Large intestine (tissue), 3 donors: ENCODE data around the gene RBM39. TPM values are rescaled to one million over a fixed set of nuclear protein-coding genes. Genes with fewer than 3 reads are reported as not detected.
A peak's percentile ranks its signal among the peaks of the same experiment; 100 is the strongest.

Source experiments
- DNase-seq, 2 donors: peaks; one replicate each; pipeline versions ENCODE4 v3.0.0 to v3.0.0-alpha.2; 2013
- H3K27ac ChIP-seq: one replicate; pipeline ENCODE4 v1.5.1; 2013; ENCODE audit warnings: low read length
- H3K27me3 ChIP-seq: 2 replicates; pipeline ENCODE4 v1.6.1; 2013; ENCODE audit warnings: low read length; ENCODE audit not compliant: control insufficient read depth, insufficient read depth
- H3K36me3 ChIP-seq: 2 replicates; pipeline ENCODE4 v1.6.1; 2013; ENCODE audit warnings: low read length; ENCODE audit not compliant: control insufficient read depth, insufficient read depth
- H3K4me1 ChIP-seq: one replicate; pipeline ENCODE4 v1.6.1; 2013; ENCODE audit warnings: low read length; ENCODE audit not compliant: control insufficient read depth, insufficient read depth
- H3K4me3 ChIP-seq: one replicate; pipeline ENCODE4 v1.5.1; 2013; ENCODE audit warnings: low read length
- H3K9me3 ChIP-seq: one replicate; pipeline ENCODE4 v1.6.1; 2013; ENCODE audit warnings: mild to moderate bottlenecking, low read depth, low read length, moderate library complexity; ENCODE audit not compliant: control insufficient read depth
- WGBS: methylation state at CpG from one replicate; pipeline ENCODE4 v1.1.5; 2013; ENCODE audit warnings: low lambda C conversion rate; ENCODE audit not compliant: insufficient coverage; 5-methylcytosine and 5-hydroxymethylcytosine counted together
- polyA plus RNA-seq: library from polyadenylated mRNA; unstranded; fragments of 120-200 nt; gene quantifications from one replicate; pipeline ENCODE4 v1.2.1, GENCODE V29; 2013

The RBM39 gene
- polyA plus RNA-seq, 1 donor: 429 TPM

DNA sequence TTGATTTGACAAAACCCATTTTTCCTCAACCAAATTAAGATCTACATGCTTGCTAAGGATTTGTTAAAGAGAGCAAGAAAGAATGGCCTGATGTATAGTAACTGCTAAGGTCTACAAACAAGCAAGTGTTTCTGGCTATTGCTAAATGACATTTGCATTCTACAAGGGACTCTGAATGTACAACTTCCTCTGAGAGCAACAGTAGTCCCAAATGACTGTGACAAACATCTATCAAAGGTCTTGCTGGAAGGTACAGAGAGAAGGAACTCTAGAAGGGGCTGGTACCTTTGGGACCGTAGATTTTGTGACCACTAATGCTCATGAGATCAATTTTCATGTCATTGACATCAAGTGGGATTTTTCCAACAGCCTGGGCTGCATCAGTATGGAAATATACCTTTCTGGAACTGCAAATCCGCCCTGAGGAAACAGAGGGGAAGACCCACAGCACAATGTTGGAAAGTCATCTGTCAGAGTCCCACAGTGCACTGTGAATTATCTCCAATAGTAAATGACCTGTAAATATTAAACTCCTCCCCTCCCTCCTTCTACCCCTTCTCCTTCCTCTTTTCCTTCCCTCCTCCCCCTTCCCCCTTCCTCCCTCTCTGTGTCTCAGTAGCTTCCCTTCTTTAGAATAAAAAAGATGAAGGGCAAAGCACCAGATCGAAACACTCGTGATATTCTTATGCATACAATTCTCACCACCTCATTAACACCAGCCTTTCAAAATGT lies 61.4 kb downstream of the RBM39 start:
- Histone ChIP-seq H3K36me3 (peaks cover 25% of the 10 kb centered on the region), H3K27me3 (no peaks in the 10 kb centered on the region), H3K4me3 (no peak overlapping the region), H3K27ac (no peak overlapping the region), H3K4me1 (no peaks in the 10 kb centered on the region), H3K9me3 (no peaks in the 10 kb centered on the region)
- WGBS: no CpG with 5 or more reads among the region's 4 CpGs
- no peak for DNase-seq

GRCh38 chr20:35674921-35675320 lies 67.1 kb downstream of the RBM39 start:
- peaks cover 47% of the 10 kb centered on the region for H3K36me3 ChIP-seq
- DNase-seq: no peak
- 99% methylated on average over 8 of the region's 8 CpGs for WGBS
- H3K4me1 ChIP-seq: no peaks in the 10 kb centered on the region
- H3K27me3 ChIP-seq: no peaks in the 10 kb centered on the region
- no peaks in the 10 kb centered on the region for H3K9me3 ChIP-seq
- H3K4me3 ChIP-seq: no peak overlapping the region
- no peak overlapping the region for H3K27ac ChIP-seq

DNA sequence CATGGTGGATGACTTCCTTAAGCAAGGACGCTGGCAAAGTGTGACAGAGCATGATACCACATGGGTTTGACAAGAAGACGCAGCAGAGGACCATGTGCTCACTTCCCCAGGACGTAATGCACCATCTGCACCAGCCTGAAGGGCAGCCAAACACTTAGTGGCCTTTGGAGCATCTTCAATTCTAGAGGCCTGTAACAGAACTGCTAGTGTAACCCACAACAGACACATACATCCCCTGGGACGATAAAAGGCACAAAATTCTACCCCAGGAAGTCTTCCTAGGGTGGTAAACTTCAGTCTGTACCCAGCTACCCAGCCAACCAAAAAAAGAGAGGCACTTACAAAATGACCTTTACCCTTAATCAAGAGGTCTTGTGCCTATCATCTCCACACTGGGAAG lies 68.2 kb downstream of the RBM39 start:
- WGBS: no CpG with 5 or more reads among the region's 4 CpGs
- H3K27ac ChIP-seq: no peak overlapping the region
- no peak for DNase-seq
- peaks cover 54% of the 10 kb centered on the region for H3K36me3 ChIP-seq
- no peaks in the 10 kb centered on the region for H3K4me1 ChIP-seq
- H3K27me3 ChIP-seq: no peaks in the 10 kb centered on the region
- no peak overlapping the region for H3K4me3 ChIP-seq
- H3K9me3 ChIP-seq: no peaks in the 10 kb centered on the region

- Histone ChIP-seq H3K27me3 (no peaks in the 10 kb centered on the region), H3K4me1 (no peaks in the 10 kb centered on the region), H3K36me3 (peaks cover 50% of the 10 kb centered on the region), H3K4me3 (no peak overlapping the region), H3K27ac (no peak overlapping the region), H3K9me3 (peaks cover under 1% of the 10 kb centered on the region)
- DNase-seq: no peak
- WGBS: no CpG with 5 or more reads among the region's 1 CpG
Observed at GRCh38 chr20:35669681-35670080, 72.4 kb downstream of the RBM39 start.

DNA sequence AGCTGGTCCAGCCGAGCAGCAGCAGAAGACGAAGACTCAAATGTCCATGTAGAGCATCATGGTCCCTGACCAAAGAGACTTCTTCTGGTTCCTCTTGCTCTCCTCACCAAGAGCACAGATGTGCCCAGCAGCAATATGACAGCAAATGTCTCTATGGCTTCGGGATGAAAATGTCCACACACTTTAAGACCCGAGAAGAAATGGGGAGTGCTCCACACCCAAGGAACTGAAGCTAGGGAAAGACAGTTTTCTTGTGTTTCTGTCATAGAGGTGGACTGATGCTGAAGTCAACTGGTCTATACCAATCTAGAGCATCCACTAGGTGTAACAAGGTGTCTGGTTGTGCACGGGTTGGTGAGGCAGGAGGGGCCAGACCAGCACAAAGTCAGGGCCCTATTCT lies 72.8 kb downstream of the RBM39 start:
- WGBS: no CpG with 5 or more reads among the region's 5 CpGs
- Histone ChIP-seq H3K4me1 (no peaks in the 10 kb centered on the region), H3K36me3 (peaks cover 45% of the 10 kb centered on the region), H3K27me3 (no peaks in the 10 kb centered on the region), H3K27ac (no peak overlapping the region), H3K9me3 (peaks cover 3% of the 10 kb centered on the region), H3K4me3 (no peak overlapping the region)
- DNase-seq: no peak

- peaks cover 4% of the 10 kb centered on the region for H3K4me1 ChIP-seq
- peaks cover 3% of the 10 kb centered on the region for H3K9me3 ChIP-seq
- H3K36me3 ChIP-seq: peaks cover 21% of the 10 kb centered on the region
- DNase-seq: no peak
- 82% methylated on average over 2 of the region's 17 CpGs for WGBS
- H3K4me3 ChIP-seq: no peak overlapping the region
- H3K27ac ChIP-seq: no peak overlapping the region
- H3K27me3 ChIP-seq: no peaks in the 10 kb centered on the region
Observed at GRCh38 chr20:35665949-35666288, 76.1 kb downstream of the RBM39 start.

DNA sequence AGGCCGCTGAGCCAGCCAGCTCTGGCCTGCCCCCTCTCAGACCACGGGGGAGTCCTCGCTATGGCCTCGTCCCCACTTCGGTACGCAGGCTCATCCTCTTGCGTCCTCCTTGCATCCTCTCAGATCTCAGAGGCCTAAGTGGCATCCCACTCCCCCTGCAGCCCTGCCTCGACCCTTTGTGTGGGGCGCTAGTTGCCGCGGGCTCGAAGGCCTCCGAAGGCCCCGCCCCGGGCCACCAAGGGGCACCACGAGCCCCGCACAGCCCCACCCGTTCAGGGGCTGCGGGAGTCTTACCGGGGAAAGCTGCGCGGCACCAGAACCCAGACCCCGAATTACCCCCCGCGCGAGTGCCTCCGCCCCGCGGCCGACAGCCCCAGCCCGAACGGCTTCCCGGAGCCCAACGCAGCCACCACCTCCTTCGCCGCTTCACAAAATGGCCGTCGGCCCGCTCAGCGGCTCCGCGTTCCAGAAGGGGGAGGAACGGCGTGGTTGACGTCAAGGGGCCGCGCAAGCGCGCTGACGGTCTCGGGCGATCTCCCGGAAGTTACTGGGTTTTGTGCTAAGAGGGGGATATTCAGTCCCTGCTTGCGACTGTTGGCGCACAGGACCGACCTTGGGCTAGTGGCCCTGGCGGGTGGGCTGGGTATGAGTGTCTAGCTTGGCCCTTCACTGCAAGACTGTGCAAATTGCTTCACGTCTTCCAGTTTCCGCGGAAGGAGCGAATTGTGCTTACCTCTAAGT lies 77.4 kb downstream of the RBM39 start, which contains the start of the genes CPNE1 and RBM12:
Gene CPNE1, minus strand, starts transcription at position 435 of the 741 bp plus-strand sequence. CDS start 31,977 bp downstream, outside the sequence.
Gene RBM12, minus strand, starts transcription at position 435 of the 741 bp plus-strand sequence. CDS start 9,578 bp downstream, outside the sequence.
- Histone ChIP-seq H3K27ac (peak within 1 kb of the TSS; percentile 97), H3K27me3 (no peaks in the 10 kb centered on the region), H3K4me1 (peaks cover 4% of the 10 kb centered on the region), H3K4me3 (peak within 1 kb of the TSS; percentile 82), H3K9me3 (peaks cover 3% of the 10 kb centered on the region), H3K36me3 (peaks cover 10% of the 10 kb centered on the region)
- no CpG with 5 or more reads among the region's 61 CpGs for whole genome bisulfite sequencing
- DNase-seq: peak; percentile 94 to 97

DNA sequence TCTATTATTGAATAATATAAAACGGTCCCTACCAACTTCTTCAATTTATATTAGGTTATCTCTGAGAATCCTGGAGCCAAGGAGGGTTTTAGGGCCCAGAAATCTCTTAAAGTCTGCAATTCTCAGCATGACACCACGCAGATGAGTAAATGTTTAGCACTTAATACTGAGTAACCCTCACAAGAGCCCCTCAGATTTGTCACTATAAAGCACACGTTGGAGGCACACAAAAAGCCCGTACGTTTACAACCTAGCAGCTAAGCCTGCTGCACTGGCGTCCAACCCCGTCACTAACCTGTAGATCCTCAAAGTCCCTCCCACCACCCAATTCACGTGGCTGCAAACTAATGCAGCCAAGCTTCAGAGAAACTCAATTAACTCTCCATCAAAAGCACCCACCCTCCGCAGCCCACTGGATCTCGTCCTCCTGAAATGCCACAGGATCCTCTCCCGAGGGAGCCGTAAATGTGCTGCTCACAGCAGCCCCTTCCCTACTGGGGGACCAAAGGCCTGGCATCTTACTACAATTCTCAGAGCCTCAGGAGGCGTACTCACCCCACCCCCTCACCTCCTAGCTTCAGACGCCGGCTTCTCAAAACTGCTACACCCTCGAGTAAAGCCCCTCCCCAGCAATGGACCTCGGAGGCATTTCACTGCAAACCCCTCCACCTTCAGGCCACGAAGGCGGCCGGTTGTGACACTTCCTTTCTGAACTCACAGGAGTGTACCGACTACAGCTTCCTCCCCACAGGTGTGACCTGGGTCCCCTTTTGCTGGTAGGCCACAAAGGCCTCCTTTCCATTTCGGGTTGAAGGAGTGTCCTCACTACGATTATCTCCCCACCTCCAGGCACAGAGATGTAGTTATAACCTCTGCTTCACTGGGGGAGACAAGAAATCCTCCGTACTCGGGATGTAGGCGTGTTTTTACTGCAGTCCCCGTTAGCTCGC lies 78.3 kb downstream of the RBM39 start:
- 0% methylated on average over 1 of the region's 28 CpGs for WGBS
- Histone ChIP-seq H3K27ac (peak overlapping the region; percentile 97), H3K9me3 (peaks cover 3% of the 10 kb centered on the region), H3K36me3 (peaks cover 2% of the 10 kb centered on the region), H3K27me3 (no peaks in the 10 kb centered on the region), H3K4me3 (peak overlapping the region; percentile 82), H3K4me1 (peaks cover 4% of the 10 kb centered on the region)
- peak; percentile 54 to 74 for DNase-seq

- Histone ChIP-seq H3K4me1 (peaks cover 4% of the 10 kb centered on the region), H3K4me3 (peak overlapping the region; percentile 82), H3K9me3 (peaks cover 3% of the 10 kb centered on the region), H3K36me3 (no peaks in the 10 kb centered on the region), H3K27ac (no peak overlapping the region), H3K27me3 (no peaks in the 10 kb centered on the region)
- no CpG with 5 or more reads among the region's 2 CpGs for WGBS
- DNase-seq: no peak
Observed at GRCh38 chr20:35662551-35662950, 79.5 kb downstream of the RBM39 start.

DNA sequence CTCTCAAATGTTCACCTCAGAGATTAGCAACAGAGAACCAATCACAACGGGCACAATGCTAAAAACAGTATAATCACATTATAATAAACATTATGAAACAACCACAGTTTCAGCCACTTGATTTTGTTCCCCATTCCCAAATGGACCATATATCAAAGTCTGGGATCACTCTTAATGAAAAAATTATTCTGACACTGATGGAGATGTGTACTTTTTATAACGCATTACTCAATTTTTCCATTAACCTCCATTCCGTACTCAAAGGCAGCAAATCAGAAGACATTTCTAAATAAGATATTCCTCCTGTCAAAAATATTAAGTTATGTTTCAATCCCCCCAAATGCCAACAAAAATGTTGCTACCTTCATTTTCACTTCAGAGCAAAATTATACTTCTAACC lies 80.2 kb downstream of the RBM39 start:
- no peak for DNase-seq
- Histone ChIP-seq H3K4me1 (peaks cover 4% of the 10 kb centered on the region), H3K4me3 (no peak overlapping the region), H3K9me3 (peaks cover 3% of the 10 kb centered on the region), H3K27me3 (no peaks in the 10 kb centered on the region), H3K36me3 (no peaks in the 10 kb centered on the region), H3K27ac (no peak overlapping the region)
- WGBS: 17% methylated on average over 2 of the region's 3 CpGs
